ENCODE measurements around the gene TEX19.

The TEX19 gene

DNA sequence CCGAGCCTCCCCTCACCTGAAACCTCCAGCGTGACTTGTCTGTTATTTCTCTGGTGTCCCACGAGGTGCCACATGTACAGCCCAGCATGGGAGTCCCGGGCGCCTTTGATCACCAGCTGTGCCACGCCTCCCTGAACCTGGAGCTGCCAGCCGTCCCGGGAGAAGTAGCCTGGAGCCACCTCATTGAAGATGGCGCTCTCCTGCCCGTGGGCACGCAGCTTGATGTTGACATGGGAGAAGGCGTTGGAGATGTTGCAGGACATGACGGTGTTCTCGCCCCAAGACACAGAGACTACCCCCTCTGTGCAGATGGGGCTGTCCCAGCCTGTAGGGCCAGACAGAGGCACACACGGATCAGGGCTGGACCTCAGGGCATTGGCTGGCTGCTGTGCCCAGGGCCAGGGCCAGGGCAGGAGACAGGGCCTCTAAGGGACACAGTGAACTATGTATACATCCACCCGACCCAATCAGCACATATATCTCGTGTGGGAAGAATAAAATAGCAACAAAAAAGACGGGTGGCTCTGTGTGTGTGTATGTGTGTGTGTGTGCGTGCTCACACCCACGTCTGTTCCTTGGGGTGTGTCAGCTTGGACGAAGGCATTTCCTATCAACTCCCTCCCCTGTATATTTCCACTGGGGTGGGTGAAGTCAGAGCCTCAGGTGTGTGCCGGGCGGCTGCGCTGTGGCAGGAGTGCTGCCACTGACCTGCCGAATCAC is 34.3 kb upstream of the TEX19 start:
- Histone ChIP-seq H3K9me3 (ENCODE audit: insufficient read depth, low read depth, low read length) (no peaks in the 10 kb centered on the region), H3K4me3 (ENCODE audit: low read length) (no peak overlapping the region), H3K27me3 (ENCODE audit: insufficient read depth, low read length) (peaks cover 14% of the 10 kb centered on the region), H3K27ac (ENCODE audit: low read length) (no peak overlapping the region), H3K36me3 (ENCODE audit: insufficient read depth, low read depth, low read length) (no peaks in the 10 kb centered on the region), H3K4me1 (ENCODE audit: insufficient read depth, low read length) (peaks cover 6% of the 10 kb centered on the region; the same call in 1 of the 2 replicates), H3K9ac (ENCODE audit: low read depth, low read length) (no peak overlapping the region)

DNA sequence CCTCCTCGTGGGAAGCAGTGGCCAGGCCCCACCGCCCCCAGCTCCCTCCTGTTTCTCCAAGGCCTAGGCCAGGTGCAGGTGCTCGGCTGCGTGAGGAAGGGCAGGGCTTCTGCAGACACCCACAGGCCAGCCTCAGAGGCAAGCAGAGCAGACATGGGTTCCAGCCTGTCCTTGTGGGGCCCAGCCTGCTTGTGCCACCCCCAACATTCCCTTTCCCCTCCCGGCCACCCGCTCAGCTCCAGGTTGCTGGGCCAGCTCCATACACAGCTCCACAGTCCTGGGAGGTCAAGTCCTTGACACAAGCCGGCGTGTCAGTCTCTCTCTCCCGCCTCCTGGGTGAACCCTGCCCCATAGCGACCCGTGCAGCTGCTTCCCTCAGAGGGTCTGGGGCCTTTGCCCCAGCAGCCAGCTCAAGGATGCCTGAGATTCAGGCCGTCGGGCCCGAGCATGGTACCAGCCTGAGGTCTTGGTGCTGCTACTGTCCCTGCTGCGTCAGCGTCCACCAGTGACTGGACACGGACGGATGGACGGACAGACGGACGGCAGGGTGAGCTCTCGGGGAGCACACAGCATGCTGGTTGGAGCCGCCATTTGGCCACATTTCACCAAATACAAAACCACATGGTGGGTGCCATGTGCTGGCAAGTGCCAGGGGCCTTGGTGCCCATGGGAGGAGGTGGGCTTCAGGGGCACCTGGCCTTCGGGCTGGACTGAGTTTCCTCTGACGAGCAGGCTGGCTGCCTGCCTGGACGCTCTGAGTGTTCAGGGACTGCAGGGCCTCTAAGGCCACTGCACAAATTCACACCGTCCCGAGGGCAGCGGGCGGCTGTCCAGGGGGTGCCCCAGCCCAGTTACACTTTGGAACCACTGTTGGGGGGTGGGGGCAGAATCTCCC is 33.5 kb upstream of the TEX19 start:
- H3K9me3 ChIP-seq (ENCODE audit: insufficient read depth, low read depth, low read length) = no peaks in the 10 kb centered on the region
- peaks cover 19% of the 10 kb centered on the region for H3K27me3 ChIP-seq (ENCODE audit: insufficient read depth, low read length)
- no peak overlapping the region for H3K27ac ChIP-seq (ENCODE audit: low read length)
- H3K4me3 ChIP-seq (ENCODE audit: low read length) = no peak overlapping the region
- peaks cover 6% of the 10 kb centered on the region; the same call in 1 of the 2 replicates for H3K4me1 ChIP-seq (ENCODE audit: insufficient read depth, low read length)
- H3K9ac ChIP-seq (ENCODE audit: low read depth, low read length) = no peak overlapping the region
- H3K36me3 ChIP-seq (ENCODE audit: insufficient read depth, low read depth, low read length) = no peaks in the 10 kb centered on the region

DNA sequence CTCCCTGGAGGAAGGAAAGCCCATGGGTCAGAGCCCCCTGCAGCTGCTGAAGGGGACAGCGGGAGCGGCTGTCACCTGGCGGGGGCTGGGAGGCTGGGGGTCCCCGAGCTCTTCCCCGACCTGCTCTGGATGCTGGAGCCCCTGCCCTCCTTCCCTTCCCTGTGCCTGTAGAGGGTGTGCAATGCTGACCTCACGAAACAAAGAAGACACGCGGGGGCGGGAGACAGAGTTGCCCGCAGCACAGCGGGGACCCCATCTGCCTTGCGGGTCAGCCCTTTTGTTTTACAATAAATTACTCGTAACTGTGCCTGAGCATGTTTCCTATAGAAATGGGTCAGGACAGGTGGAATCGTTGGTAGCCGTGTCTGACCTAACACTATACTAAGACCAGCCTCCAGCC is 31.8 kb upstream of the TEX19 start:
- H3K36me3 ChIP-seq (ENCODE audit: insufficient read depth, low read depth, low read length) = no peaks in the 10 kb centered on the region
- peaks cover 6% of the 10 kb centered on the region; the same call in 1 of the 2 replicates for H3K4me1 ChIP-seq (ENCODE audit: insufficient read depth, low read length)
- H3K9ac ChIP-seq (ENCODE audit: low read depth, low read length) = no peak overlapping the region
- no peak overlapping the region for H3K27ac ChIP-seq (ENCODE audit: low read length)
- no peak overlapping the region for H3K4me3 ChIP-seq (ENCODE audit: low read length)
- no peaks in the 10 kb centered on the region for H3K9me3 ChIP-seq (ENCODE audit: insufficient read depth, low read depth, low read length)
- peaks cover 36% of the 10 kb centered on the region for H3K27me3 ChIP-seq (ENCODE audit: insufficient read depth, low read length)

DNA sequence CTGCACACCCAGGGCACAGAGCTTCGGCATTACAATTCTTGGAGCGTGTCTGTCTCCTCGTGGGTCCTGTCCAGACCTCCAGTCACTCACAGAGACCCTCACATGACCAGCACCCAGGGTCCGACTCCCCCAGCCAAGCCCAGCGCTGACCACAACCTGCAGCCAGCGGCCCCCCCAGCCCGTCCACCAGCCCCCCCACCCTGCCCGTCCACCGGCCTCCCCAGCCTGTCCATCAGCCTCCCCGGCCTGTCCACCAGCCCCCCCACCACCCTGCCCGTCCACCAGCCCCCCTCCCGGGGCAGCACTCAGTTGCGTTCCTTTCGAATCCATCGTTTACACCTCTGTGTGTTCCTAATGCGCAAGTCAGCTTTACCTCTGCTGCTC is 31.3 kb upstream of the TEX19 start:
- Histone ChIP-seq H3K27ac (ENCODE audit: low read length) (no peak overlapping the region), H3K9me3 (ENCODE audit: insufficient read depth, low read depth, low read length) (no peaks in the 10 kb centered on the region), H3K36me3 (ENCODE audit: insufficient read depth, low read depth, low read length) (no peaks in the 10 kb centered on the region), H3K4me3 (ENCODE audit: low read length) (no peak overlapping the region), H3K9ac (ENCODE audit: low read depth, low read length) (no peak overlapping the region), H3K4me1 (ENCODE audit: insufficient read depth, low read length) (peaks cover 6% of the 10 kb centered on the region; the same call in 1 of the 2 replicates), H3K27me3 (ENCODE audit: insufficient read depth, low read length) (peaks cover 41% of the 10 kb centered on the region)

DNA sequence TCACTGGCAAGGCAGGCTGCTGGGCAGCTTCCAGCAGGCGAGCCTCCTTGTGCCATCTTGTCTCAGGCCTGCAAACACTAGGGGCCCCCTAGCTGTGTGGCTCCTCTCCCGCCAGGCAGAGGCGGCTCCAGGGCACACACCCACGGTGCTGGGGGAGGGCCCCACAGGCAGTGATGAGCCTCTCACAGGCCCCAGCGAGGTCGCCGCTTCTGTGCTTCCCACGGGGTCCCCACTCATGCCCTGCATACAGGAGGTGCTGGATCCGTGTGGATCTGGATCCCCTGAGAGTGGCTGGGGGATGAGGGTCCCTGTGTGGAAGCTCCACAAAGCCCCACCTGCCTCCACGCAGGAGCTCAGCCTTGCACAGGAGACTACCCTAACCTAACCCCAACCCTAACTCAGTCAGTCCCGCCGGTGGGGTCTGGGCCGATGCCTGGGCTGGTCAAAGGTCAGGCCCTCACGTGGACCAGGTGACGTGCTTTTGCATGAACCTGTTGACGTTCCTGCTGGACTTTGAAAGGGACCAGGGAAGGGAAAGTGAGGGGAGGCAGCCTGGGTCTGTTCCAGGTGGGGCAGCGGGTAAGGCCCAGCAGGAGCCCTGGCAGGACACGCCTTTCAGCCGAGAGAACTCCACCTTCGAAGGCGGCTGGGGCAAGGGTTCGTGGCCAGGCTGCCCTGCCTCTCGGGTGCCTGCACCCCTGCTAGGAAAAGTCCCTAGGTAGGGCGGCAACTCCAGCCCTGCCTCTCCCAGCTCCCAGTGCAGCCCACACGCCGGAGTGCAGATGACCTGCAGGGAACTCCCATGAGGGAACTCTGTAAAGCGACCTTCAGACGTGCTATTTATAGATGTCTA is 30.7 kb upstream of the TEX19 start:
- H3K27me3 ChIP-seq (ENCODE audit: insufficient read depth, low read length) = peaks cover 47% of the 10 kb centered on the region
- H3K27ac ChIP-seq (ENCODE audit: low read length) = no peak overlapping the region
- no peaks in the 10 kb centered on the region for H3K9me3 ChIP-seq (ENCODE audit: insufficient read depth, low read depth, low read length)
- H3K9ac ChIP-seq (ENCODE audit: low read depth, low read length) = no peak overlapping the region
- peaks cover 6% of the 10 kb centered on the region; the same call in 1 of the 2 replicates for H3K4me1 ChIP-seq (ENCODE audit: insufficient read depth, low read length)
- no peaks in the 10 kb centered on the region for H3K36me3 ChIP-seq (ENCODE audit: insufficient read depth, low read depth, low read length)
- H3K4me3 ChIP-seq (ENCODE audit: low read length) = no peak overlapping the region

DNA sequence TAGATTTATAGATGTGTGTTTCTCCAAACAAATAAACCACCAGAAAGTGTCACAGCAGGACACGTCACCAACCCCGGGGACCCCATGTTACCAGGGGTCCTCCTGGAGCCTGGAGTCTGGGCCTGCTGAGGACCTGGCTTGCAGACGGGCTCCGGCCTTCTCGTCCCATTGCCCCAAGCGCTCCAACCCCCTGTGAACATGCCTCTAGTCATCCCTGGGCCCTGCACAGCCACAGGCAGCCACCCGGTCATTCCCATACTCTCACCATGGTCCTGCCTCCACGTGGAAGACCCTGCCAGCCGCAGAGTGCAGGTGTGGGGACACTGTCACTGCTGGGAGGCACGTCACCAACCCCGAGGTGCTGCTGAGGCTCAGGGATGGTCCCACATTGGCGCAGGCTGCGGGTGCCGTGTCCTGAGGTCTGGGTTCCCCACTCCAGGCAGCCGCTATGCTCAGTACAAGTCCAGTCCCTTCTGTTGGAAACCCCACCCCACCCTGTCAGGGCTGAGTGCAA is 30.0 kb upstream of the TEX19 start:
- Histone ChIP-seq H3K36me3 (ENCODE audit: insufficient read depth, low read depth, low read length) (no peaks in the 10 kb centered on the region), H3K27ac (ENCODE audit: low read length) (no peak overlapping the region), H3K27me3 (ENCODE audit: insufficient read depth, low read length) (peaks cover 54% of the 10 kb centered on the region), H3K4me1 (ENCODE audit: insufficient read depth, low read length) (peaks cover 6% of the 10 kb centered on the region; the same call in 1 of the 2 replicates), H3K4me3 (ENCODE audit: low read length) (no peak overlapping the region), H3K9ac (ENCODE audit: low read depth, low read length) (no peak overlapping the region), H3K9me3 (ENCODE audit: insufficient read depth, low read depth, low read length) (no peaks in the 10 kb centered on the region)

DNA sequence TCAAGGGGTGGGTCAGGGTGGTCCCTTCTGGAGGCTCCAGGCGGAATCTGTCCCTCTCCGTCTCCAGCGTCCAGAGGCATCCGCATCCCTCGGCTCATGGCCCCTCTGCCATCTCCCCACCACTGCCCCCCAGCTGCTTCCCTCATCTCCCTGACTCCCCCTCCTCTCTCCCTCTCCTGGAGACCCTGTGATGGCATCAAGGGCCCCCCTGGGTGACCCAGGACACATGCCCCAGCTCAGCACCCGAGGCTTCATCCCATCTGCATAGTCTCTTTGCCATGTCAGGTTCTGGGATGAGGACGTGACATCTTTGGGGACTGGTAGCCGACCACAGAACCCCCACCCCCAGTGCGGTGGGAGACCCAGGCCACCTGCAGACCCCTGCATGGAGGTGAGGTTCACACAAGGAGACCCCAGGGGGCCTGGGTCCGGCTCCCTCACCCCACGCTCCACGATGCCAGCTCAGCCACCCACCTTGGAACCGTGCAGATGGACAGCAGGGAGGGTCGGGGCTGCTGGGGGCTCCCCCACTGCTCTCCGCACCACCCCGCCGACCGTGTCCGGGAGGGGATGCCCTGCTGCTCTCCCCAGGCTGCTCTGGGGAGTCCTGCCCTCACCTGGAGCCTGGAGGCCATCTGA is 29.2 kb upstream of the TEX19 start:
- peaks cover 62% of the 10 kb centered on the region for H3K27me3 ChIP-seq (ENCODE audit: insufficient read depth, low read length)
- H3K4me3 ChIP-seq (ENCODE audit: low read length) = no peak overlapping the region
- H3K4me1 ChIP-seq (ENCODE audit: insufficient read depth, low read length) = peaks cover 6% of the 10 kb centered on the region; the same call in 1 of the 2 replicates
- no peaks in the 10 kb centered on the region for H3K9me3 ChIP-seq (ENCODE audit: insufficient read depth, low read depth, low read length)
- H3K27ac ChIP-seq (ENCODE audit: low read length) = no peak overlapping the region
- H3K9ac ChIP-seq (ENCODE audit: low read depth, low read length) = no peak overlapping the region
- H3K36me3 ChIP-seq (ENCODE audit: insufficient read depth, low read depth, low read length) = no peaks in the 10 kb centered on the region

DNA sequence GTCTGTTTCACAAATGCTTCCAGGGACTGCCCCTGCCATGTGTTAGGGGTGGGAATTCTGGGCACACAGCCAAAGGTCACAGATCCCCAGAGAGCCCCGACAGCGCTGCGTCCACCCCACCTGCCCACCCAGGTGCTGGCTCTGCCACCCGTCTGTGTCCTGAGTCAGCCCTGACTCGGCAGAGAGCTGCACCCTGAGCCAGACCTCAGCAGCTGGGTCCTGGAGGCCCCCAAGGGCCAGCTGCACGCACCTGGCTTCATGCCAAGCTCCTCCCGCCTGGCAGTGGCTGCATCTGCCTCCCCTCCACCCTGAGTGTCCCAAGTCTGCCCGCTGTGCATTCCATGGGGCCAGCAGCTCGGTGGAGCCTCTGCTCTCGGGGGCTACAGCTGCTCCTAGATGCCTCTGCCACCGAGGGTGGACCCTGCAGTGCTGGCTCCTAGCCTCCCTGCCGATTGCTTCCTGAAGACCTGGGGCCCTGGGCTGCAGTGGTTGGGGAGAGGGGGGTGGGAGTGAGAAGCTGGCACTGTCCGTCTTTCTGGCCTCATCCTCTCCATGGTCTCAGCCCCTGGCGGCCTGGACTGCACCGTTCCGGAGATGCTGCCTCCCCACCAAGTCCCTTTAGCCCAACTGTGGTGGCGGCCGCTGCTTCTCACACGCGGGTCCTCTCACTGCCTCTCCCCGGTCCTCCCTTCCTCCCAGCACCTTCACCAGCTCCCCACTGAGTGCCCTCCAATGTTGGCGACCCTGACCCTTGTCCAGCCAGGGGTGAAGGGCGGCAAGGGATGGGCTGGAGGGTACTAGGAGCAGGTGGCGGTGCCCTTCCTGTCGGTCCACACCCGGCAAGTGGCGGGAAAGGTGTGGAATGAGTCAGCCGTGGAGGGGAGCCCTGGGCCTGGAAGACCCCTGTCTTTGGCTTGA is 28.5 kb upstream of the TEX19 start:
- Histone ChIP-seq H3K4me1 (ENCODE audit: insufficient read depth, low read length) (peaks cover 6% of the 10 kb centered on the region; the same call in 1 of the 2 replicates), H3K27me3 (ENCODE audit: insufficient read depth, low read length) (peaks cover 69% of the 10 kb centered on the region), H3K27ac (ENCODE audit: low read length) (no peak overlapping the region), H3K36me3 (ENCODE audit: insufficient read depth, low read depth, low read length) (no peaks in the 10 kb centered on the region), H3K9ac (ENCODE audit: low read depth, low read length) (no peak overlapping the region), H3K9me3 (ENCODE audit: insufficient read depth, low read depth, low read length) (no peaks in the 10 kb centered on the region), H3K4me3 (ENCODE audit: low read length) (no peak overlapping the region)

DNA sequence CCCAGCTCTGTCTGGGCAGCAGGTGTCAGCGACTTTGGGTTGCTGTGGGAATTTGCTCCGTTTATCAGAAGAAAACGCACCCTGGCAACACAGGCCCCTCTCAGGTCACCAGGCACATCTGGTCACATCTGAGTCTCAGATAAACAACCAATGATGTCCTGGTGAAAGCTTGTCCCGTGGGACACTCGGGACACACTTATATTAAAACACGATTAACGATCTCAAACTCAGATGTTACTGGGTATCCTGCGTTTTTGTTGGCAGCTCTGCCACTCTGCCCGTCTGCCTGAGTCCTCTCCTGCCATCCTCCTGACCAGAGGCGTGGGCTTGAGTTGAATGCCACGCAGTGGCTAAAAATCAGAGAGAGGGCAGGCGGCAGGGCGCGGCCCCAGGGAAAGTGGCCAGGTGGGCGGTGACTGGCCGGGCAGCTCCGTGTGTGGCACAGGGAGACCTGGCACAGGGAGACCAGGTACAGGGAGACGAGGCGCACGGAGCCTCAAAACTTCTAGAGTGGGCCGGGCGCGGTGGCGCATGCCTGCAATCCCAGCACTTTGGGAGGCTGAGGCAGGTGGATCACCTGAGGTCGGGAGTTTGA is 27.6 kb upstream of the TEX19 start:
- H3K27me3 ChIP-seq (ENCODE audit: insufficient read depth, low read length) = peaks cover 78% of the 10 kb centered on the region
- H3K9me3 ChIP-seq (ENCODE audit: insufficient read depth, low read depth, low read length) = no peaks in the 10 kb centered on the region
- H3K27ac ChIP-seq (ENCODE audit: low read length) = no peak overlapping the region
- peaks cover 6% of the 10 kb centered on the region; the same call in 1 of the 2 replicates for H3K4me1 ChIP-seq (ENCODE audit: insufficient read depth, low read length)
- H3K9ac ChIP-seq (ENCODE audit: low read depth, low read length) = no peak overlapping the region
- no peaks in the 10 kb centered on the region for H3K36me3 ChIP-seq (ENCODE audit: insufficient read depth, low read depth, low read length)
- no peak overlapping the region for H3K4me3 ChIP-seq (ENCODE audit: low read length)
